GM12878 (cell line): ENCODE data around the gene HEATR3. TPM values are rescaled to one million over a fixed set of nuclear protein-coding genes. Genes with fewer than 3 reads are reported as not detected.
A peak's percentile ranks its signal among the peaks of the same experiment; 100 is the strongest.

Experiments
- ATAC-seq: fragments of 200-7000 bp; cut with Tn5 transposase; 3 replicates; pipeline ENCODE4 v1.9.1; 2020; ENCODE audit warnings: mild to moderate bottlenecking, moderate library complexity
- BruUV-seq: library from RNA; stranded (reverse); fragments of 400-500 nt; replicated peaks from 2 replicates; lab custom pipeline; 2021; lab: Mats Ljungman, UMichigan
- CTCF ChIA-PET: fragments of 300-600 bp; sonication (Branson Sonifier 250); formaldehyde crosslinking; extraction: SDS; loops from one replicate; lab custom pipeline; 2021; ENCODE audit warnings: inconsistent platforms; lab: Yijun Ruan, JAX
- POLR2A ChIA-PET: fragments of 350-600 bp; formaldehyde crosslinking; extraction: SDS; loops from one replicate; lab custom pipeline; 2021; ENCODE audit warnings: inconsistent platforms; lab: Charles Lee
- RAD21 ChIA-PET: fragments of 300-600 bp; sonication (Branson Sonifier 250); formaldehyde crosslinking; loops from one replicate; lab custom pipeline; 2023; ENCODE audit warnings: antibody characterized with exemption; ENCODE audit not compliant: unreplicated experiment; lab: Charles Lee
- SMC1A ChIA-PET: fragments of 300-600 bp; sonication (Branson Sonifier 250); formaldehyde crosslinking; loops from one replicate; lab custom pipeline; 2023; ENCODE audit not compliant: unreplicated experiment, uncharacterized antibody; lab: Charles Lee
- DNase-seq: peaks from one replicate; pipeline ENCODE4 v3.0.0-alpha.2; 2011; ENCODE audit warnings: low read depth, low spot score
- FAIRE-seq: peaks from 3 replicates; lab custom pipeline; 2011; peaks lifted over from hg19 to GRCh38; lab: Jason Lieb, UNC
- H2AFZ ChIP-seq: 2 replicates; pipeline ENCODE4 v1.6.0; 2011; ENCODE audit warnings: low read depth, low read length, control low read depth; ENCODE audit not compliant: control insufficient read depth
- H3K27ac ChIP-seq: 2 replicates; pipeline ENCODE4 v1.5.1; 2011; ENCODE audit warnings: control low read depth; ENCODE audit not compliant: control insufficient read depth, insufficient read depth
- H3K27me3 ChIP-seq, 2 experiments: replicated peaks in 1 of 2; 2 replicates each; pipeline versions ENCODE4 v1.6.0 to v1.6.1; 2011; ENCODE audit warnings: low read length in 1 of 2; ENCODE audit not compliant: control insufficient read depth in 2 of 2, insufficient read depth in 2 of 2
- H3K36me3 ChIP-seq, 2 experiments: 2 replicates each; pipeline ENCODE4 v1.5.1; 2011; ENCODE audit warnings: low read length in 1 of 2; ENCODE audit not compliant: control insufficient read depth in 2 of 2, insufficient read depth in 2 of 2
- H3K4me1 ChIP-seq: 2 replicates; pipeline ENCODE4 v1.6.1; 2011; ENCODE audit warnings: mild to moderate bottlenecking, low read length, moderate library complexity, mixed read lengths; ENCODE audit not compliant: control insufficient read depth, insufficient read depth
- H3K4me2 ChIP-seq: 2 replicates; pipeline ENCODE4 v1.6.0; 2011; ENCODE audit warnings: control low read depth; ENCODE audit not compliant: control insufficient read depth, insufficient read depth
- H3K4me3 ChIP-seq: fragments of 200-600 bp; sonication (generic); 2 replicates; pipeline ENCODE4 v1.5.1; 2016
- H3K79me2 ChIP-seq: 2 replicates; pipeline ENCODE4 v1.6.0; 2011; ENCODE audit warnings: low read length; ENCODE audit not compliant: control insufficient read depth, insufficient read depth
- H3K9ac ChIP-seq: 2 replicates; pipeline ENCODE4 v1.8.0; 2011; ENCODE audit warnings: low read length, control low read depth, mixed read lengths; ENCODE audit not compliant: control insufficient read depth, insufficient read depth
- H3K9me3 ChIP-seq: replicated peaks from 3 replicates; pipeline ENCODE4 v1.5.1; 2011; ENCODE audit warnings: mild to moderate bottlenecking, low read length; ENCODE audit not compliant: control insufficient read depth, insufficient read depth
- H4K20me1 ChIP-seq: 2 replicates; pipeline ENCODE4 v1.6.0; 2011; ENCODE audit not compliant: control insufficient read depth, insufficient read depth
- CTCF ChIP-seq, 3 experiments: IDR thresholded peaks in 2 of 3; conservative IDR thresholded peaks in 1 of 3; 2 replicates each; pipeline ENCODE4 v1.5.1; 2011; ENCODE audit warnings: low read depth in 3 of 3, low read length in 3 of 3, mild to moderate bottlenecking in 3 of 3, control low read depth in 2 of 3, moderate library complexity in 2 of 3, inconsistent platforms in 1 of 3, mixed read lengths in 1 of 3; ENCODE audit not compliant: control insufficient read depth in 2 of 3, insufficient read depth in 1 of 3; ENCODE audit errors: extremely low read depth in 1 of 3
- HDAC6 ChIP-seq: fragments of 200-600 bp; sonication (generic); IDR thresholded peaks from one replicate; pipeline ENCODE4 v1.8.0; 2017; ENCODE audit warnings: antibody characterized with exemption; ENCODE audit not compliant: unreplicated experiment
- NFYB ChIP-seq: IDR thresholded peaks from 2 replicates; pipeline ENCODE4 v1.6.1; 2011; ENCODE audit warnings: low read depth, mild to moderate bottlenecking, low read length, improper control_type of control experiment, moderate library complexity; ENCODE audit not compliant: insufficient read depth
- RAD21 ChIP-seq: IDR thresholded peaks from 2 replicates; pipeline ENCODE4 v1.6.1; 2011; ENCODE audit warnings: mild to moderate bottlenecking, low read depth, low read length, moderate library complexity; ENCODE audit not compliant: insufficient read depth
- SMC3 ChIP-seq: IDR thresholded peaks from 2 replicates; pipeline ENCODE4 v1.6.1; 2011; ENCODE audit warnings: low read length, improper control_type of control experiment, borderline replicate concordance
- YY1 ChIP-seq: IDR thresholded peaks from 2 replicates; pipeline ENCODE4 v1.6.1; 2011; ENCODE audit warnings: low read depth, mild to moderate bottlenecking, low read length
- in situ Hi-C: fragments of 300-500 bp; cut with MboI; formaldehyde crosslinking; loops from 9 replicates; pipeline ENCODE4 v1.14.3; 2018; ENCODE audit warnings: mixed read lengths
- intact Hi-C: fragments of 100-400 bp; cut with micrococcal nuclease; formaldehyde crosslinking; loops from one replicate; pipeline ENCODE4 v1.14.2; 2022; ENCODE audit not compliant: unreplicated experiment
- polyA plus RNA-seq, 11 experiments: library from polyadenylated mRNA; depleted of rRNA in 4 of 11; unstranded in 6 of 11; stranded (reverse) in 5 of 11; fragments of >200 nt; fragmentation: Nextera tagmentation in 4 of 11; fragmentation: Illumina TruSeq in 1 of 11; extraction: Ambion mirVana in 4 of 11; extraction: Trizol in 1 of 11; gene quantifications; 1 replicate in 1 of 11; 2 replicates in 10 of 11; pipeline versions ENCODE4 v1.2.1 to v1.2.3, GENCODE V29; 2011 to 2016; ENCODE audit warnings: inconsistent platforms in 2 of 11, missing spikeins in 2 of 11, low read depth in 1 of 11
- total RNA-seq, 4 experiments: library from RNA; depleted of rRNA in 3 of 4; stranded (reverse); fragments of >200 nt in 3 of 4; fragmentation: Illumina TruSeq in 1 of 4; extraction: Trizol in 1 of 4; gene quantifications; 2 replicates each; pipeline versions ENCODE4 v1.2.1 to v1.2.3, GENCODE V29; 2013 to 2021

Gene HEATR3
- total and polyA plus RNA-seq, 10 of the 15 experiments (the other 5 are each of a cell fraction or from before 2014, with no cell fraction given), result 1.5 to 30.0 (median 17.7) TPM

GRCh38 chr16:50133214-50133613, 67.4 kb downstream of the HEATR3 start (continued):
- no peak for TF ChIP-seq NFYB
- TF ChIP-seq, all 136 proteins: peak for 0

- no peaks in the 10 kb centered on the region for H3K79me2 ChIP-seq
- no peaks in the 10 kb centered on the region for H3K36me3 ChIP-seq
- CTCF ChIA-PET, result interaction anchor here (0.7 to 9.8 kb wide), 8 partner anchors 9 to 218 kb away, joined by 3 to 105 read pairs (median 4); no protein-coding TSS in a partner anchor
- H3K4me2 ChIP-seq, result no peak overlapping the region
- no peak overlapping the region for H3K4me3 ChIP-seq
- ATAC-seq (peak; percentile 44; the same call in 1 of the 3 replicates), FAIRE-seq (no peak), DNase-seq (no peak)
- TF ChIP-seq HDAC6 (no peak), SMC3 (peak; percentile 26; the same call in 1 of the 2 replicates), RAD21 (peak; percentile 40; the same call in 1 of the 2 replicates), YY1 (no peak), CTCF (IDR thresholded peaks at IDR 0.05 in 2 of 3, conservative IDR thresholded peaks at IDR 0.05 in 1 of 3; ENCODE audit: control insufficient read depth in 2 of 3, extremely low read depth in 1 of 3, insufficient read depth in 1 of 3, low read depth in 3 of 3, low read length in 3 of 3) (peak in 2 of 3 experiments; percentile 6 to 23; a peak in 1 of 6 replicates)
- H3K27me3 ChIP-seq, result no peaks in the 10 kb centered on the region
- in situ Hi-C loops, result no loop called here
- SMC1A ChIA-PET, result interaction anchor here (0.9 to 3.1 kb wide), 11 partner anchors 9 to 191 kb away, joined by 3 to 47 read pairs (median 5); partner anchors contain the start of gene CNEP1R1
- no peaks in the 10 kb centered on the region for H4K20me1 ChIP-seq
- intact Hi-C loops, result loop anchor here (1.0 kb wide), 1 partner anchor 74 kb away; no protein-coding TSS in a partner anchor
- H3K9ac ChIP-seq, result no peak overlapping the region
- BruUV-seq, result no TSS peak
- H3K27ac ChIP-seq, result no peak overlapping the region
- no peaks in the 10 kb centered on the region for H3K4me1 ChIP-seq
- RAD21 ChIA-PET, result interaction anchor here (1.0 to 1.3 kb wide), 4 partner anchors 15 to 75 kb away, joined by 3 to 26 read pairs (median 4); no protein-coding TSS in a partner anchor
- H2AFZ ChIP-seq, result no peak overlapping the region
- H3K9me3 ChIP-seq, result no peaks in the 10 kb centered on the region
- POLR2A ChIA-PET, result interaction anchor here (0.9 kb wide), 1 partner anchor 9 kb away, joined by 5 read pairs; no protein-coding TSS in a partner anchor
Measured at GRCh38 chr16:50136399-50136798, 70.6 kb downstream of the HEATR3 start.
